ENCODE data around the gene KCNK4.

- TF ChIP-seq POLR2A (IDR thresholded peaks at IDR 0.05), result no peak
- TF ChIP-seq CTCF (IDR thresholded peaks at IDR 0.05), result no peak
- TF ChIP-seq POLR2AphosphoS5 (IDR thresholded peaks at IDR 0.05), result no peak
Observed at GRCh38 chr11:64349025-64349387, 57.9 kb downstream of the KCNK4 start.
